ENCODE data around the gene MRPS33.

Gene MRPS33

DNA sequence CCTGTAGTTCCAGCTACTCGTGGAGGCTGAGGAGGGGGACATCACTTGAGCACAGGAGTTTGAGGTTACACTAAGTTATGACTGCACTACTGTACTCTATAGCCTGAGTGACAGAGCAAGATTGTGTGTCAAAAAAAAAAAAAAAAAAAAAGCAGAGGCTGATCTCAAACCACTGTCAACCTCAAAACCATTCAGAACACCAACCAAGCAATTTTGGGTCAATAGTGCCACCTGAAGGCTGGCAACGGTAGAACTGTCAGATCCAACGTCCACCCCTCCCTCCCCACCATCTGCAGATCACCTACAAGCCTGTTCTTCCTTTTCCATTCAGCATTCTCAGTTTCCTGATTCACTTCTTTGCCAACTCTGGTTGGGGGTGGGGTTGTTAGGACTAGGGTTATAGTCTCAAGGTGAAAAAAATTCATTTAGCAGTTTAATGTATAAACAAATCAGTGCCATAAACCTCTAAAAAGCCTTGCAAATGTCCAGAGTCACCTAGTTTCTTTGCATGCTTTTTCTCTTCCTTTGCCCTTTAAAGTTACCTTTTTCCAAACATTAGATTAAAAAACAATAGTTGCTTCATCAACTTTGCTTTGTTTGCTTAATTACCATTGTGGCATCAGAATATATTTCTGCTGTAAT is 2.6 kb downstream of the MRPS33 start:
- H3K4me3 ChIP-seq (ENCODE audit: low read length), result no peak overlapping the region
- no peaks in the 10 kb centered on the region for H4K20me1 ChIP-seq (ENCODE audit: control insufficient read depth, insufficient read depth, low read depth, low read length)
- H3K79me2 ChIP-seq (ENCODE audit: control insufficient read depth, low read length), result peaks cover 44% of the 10 kb centered on the region
- H3K9me3 ChIP-seq (ENCODE audit: control insufficient read depth, insufficient read depth, low read length), result no peaks in the 10 kb centered on the region
- 0 out of 2 replicates have a peak, but pooled peaks cover 3% of the 10 kb centered on the region for H3F3A ChIP-seq (ENCODE audit: control insufficient read depth, insufficient read depth)
- TF ChIP-seq EZH2phosphoT487 (IDR thresholded peaks at IDR 0.05; ENCODE audit: borderline replicate concordance, low read length), result no peak
- TF ChIP-seq, protein P1, sequence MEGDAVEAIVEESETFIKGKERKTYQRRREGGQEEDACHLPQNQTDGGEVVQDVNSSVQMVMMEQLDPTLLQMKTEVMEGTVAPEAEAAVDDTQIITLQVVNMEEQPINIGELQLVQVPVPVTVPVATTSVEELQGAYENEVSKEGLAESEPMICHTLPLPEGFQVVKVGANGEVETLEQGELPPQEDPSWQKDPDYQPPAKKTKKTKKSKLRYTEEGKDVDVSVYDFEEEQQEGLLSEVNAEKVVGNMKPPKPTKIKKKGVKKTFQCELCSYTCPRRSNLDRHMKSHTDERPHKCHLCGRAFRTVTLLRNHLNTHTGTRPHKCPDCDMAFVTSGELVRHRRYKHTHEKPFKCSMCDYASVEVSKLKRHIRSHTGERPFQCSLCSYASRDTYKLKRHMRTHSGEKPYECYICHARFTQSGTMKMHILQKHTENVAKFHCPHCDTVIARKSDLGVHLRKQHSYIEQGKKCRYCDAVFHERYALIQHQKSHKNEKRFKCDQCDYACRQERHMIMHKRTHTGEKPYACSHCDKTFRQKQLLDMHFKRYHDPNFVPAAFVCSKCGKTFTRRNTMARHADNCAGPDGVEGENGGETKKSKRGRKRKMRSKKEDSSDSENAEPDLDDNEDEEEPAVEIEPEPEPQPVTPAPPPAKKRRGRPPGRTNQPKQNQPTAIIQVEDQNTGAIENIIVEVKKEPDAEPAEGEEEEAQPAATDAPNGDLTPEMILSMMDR (IDR thresholded peaks at IDR 0.05; ENCODE audit: low read depth, low read length, poor library complexity, severe bottlenecking), result peak; percentile 73
- no peaks in the 10 kb centered on the region for H3K27me3 ChIP-seq (ENCODE audit: control insufficient read depth, low read length)
- H3K9me2 ChIP-seq (replicated peaks; ENCODE audit: control insufficient read depth, low read length), result no peaks in the 10 kb centered on the region
- H3K36me3 ChIP-seq (ENCODE audit: control insufficient read depth, low read length), result peaks cover 51% of the 10 kb centered on the region
- H3K27ac ChIP-seq (ENCODE audit: low read depth, low read length), result no peak overlapping the region
- peaks cover 27% of the 10 kb centered on the region for H3K4me1 ChIP-seq (ENCODE audit: control insufficient read depth, low read length)
- H3K4me2 ChIP-seq (ENCODE audit: low read length), result no peak overlapping the region

DNA sequence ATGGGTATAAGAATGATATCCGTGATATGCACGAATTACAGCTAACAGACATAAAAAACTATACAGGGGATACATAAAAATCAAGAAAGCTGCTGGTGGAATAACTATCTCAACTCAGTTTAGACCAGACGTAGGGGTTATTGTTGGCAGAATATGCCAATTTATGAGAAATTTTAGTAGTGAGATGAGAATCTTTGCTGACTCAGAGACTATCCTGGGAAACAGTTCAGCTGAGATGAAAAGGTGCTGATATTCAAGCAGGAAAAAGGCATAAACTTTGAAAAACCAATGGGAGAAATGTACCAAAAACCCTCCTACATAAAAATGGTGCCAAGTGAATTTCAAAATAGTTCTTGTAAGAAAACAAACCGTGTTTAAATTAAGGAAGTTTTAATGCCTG is 3.3 kb downstream of the MRPS33 start:
- no peak overlapping the region for H3K27ac ChIP-seq (ENCODE audit: low read depth, low read length)

DNA sequence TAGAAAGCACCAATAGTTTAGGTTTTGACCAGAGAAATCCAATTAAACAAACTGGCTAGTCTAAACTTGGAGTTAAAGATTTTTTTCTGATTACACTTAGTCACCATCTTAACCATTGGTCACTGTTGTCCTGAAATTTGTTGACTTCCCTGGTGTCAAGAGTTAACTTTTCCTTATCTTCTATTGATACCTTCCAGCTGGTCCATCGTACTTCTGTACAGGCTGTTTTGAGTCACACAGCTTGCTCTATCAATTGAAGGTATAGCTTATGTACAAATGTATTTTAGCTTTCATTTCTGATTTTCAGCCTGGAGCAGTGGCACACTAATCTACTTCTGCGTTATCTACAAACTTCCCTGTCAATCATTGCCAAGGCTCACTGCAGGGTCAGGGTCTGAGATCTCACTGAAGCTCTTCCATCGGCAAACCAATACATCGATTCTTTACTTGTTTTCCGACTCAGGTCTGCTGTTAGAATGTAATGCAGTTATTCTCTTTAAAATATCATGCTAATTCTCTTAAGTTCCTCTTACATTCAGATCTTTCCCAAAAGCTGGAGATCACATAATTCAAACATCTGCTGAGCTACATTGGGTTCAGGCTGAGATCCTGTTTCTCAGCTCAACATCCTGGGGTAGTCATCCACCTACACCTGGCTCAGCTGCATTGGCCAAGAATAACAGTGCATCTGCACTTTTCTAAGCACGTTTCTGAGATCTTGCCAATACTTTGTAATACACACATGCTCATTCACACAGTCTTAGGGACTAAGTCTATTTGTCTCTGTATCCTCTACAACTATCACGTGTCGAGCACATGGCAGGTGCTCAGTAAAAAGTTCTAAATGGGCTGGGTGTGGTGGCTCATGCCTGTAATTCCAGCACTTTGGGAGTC is 11.3 kb downstream of the MRPS33 start:
- Histone ChIP-seq H3K36me3 (ENCODE audit: control insufficient read depth, low read length) (peaks cover 31% of the 10 kb centered on the region), H3K4me1 (ENCODE audit: control insufficient read depth, low read length) (no peaks in the 10 kb centered on the region), H3K4me2 (ENCODE audit: low read length) (no peak overlapping the region), H3K9me2 (replicated peaks; ENCODE audit: control insufficient read depth, low read length) (no peaks in the 10 kb centered on the region), H3K79me2 (ENCODE audit: control insufficient read depth, low read length) (no peaks in the 10 kb centered on the region), H4K20me1 (ENCODE audit: control insufficient read depth, insufficient read depth, low read depth, low read length) (no peaks in the 10 kb centered on the region), H3K9me3 (ENCODE audit: control insufficient read depth, insufficient read depth, low read length) (no peaks in the 10 kb centered on the region), H3K27me3 (ENCODE audit: control insufficient read depth, low read length) (peaks cover 5% of the 10 kb centered on the region), H3K27ac (ENCODE audit: low read depth, low read length) (no peak overlapping the region), H3F3A (ENCODE audit: control insufficient read depth, insufficient read depth) (no peaks in the 10 kb centered on the region), H3K4me3 (ENCODE audit: low read length) (no peak overlapping the region)
- TF ChIP-seq, protein P1 (IDR thresholded peaks at IDR 0.05; ENCODE audit: low read depth, low read length, poor library complexity, severe bottlenecking), result no peak
- no peak for TF ChIP-seq EZH2phosphoT487 (IDR thresholded peaks at IDR 0.05; ENCODE audit: borderline replicate concordance, low read length)

More for the DNA sequence above, 3.3 kb downstream of the MRPS33 start:
- peaks cover 27% of the 10 kb centered on the region for H3K4me1 ChIP-seq (ENCODE audit: control insufficient read depth, low read length)
- H4K20me1 ChIP-seq (ENCODE audit: control insufficient read depth, insufficient read depth, low read depth, low read length), result no peaks in the 10 kb centered on the region
- no peak overlapping the region for H3K4me2 ChIP-seq (ENCODE audit: low read length)
- H3K9me3 ChIP-seq (ENCODE audit: control insufficient read depth, insufficient read depth, low read length), result no peaks in the 10 kb centered on the region
- H3K79me2 ChIP-seq (ENCODE audit: control insufficient read depth, low read length), result peaks cover 44% of the 10 kb centered on the region
- H3K36me3 ChIP-seq (ENCODE audit: control insufficient read depth, low read length), result peaks cover 58% of the 10 kb centered on the region
- H3F3A ChIP-seq (ENCODE audit: control insufficient read depth, insufficient read depth), result 0 out of 2 replicates have a peak, but pooled peaks cover 3% of the 10 kb centered on the region
- H3K9me2 ChIP-seq (replicated peaks; ENCODE audit: control insufficient read depth, low read length), result no peaks in the 10 kb centered on the region
- H3K4me3 ChIP-seq (ENCODE audit: low read length), result no peak overlapping the region
- TF ChIP-seq EZH2phosphoT487 (IDR thresholded peaks at IDR 0.05; ENCODE audit: borderline replicate concordance, low read length), result no peak
- TF ChIP-seq, protein P1 (IDR thresholded peaks at IDR 0.05; ENCODE audit: low read depth, low read length, poor library complexity, severe bottlenecking), result no peak
- no peaks in the 10 kb centered on the region for H3K27me3 ChIP-seq (ENCODE audit: control insufficient read depth, low read length)
